ENCODE data around the gene TMX2.

DNA sequence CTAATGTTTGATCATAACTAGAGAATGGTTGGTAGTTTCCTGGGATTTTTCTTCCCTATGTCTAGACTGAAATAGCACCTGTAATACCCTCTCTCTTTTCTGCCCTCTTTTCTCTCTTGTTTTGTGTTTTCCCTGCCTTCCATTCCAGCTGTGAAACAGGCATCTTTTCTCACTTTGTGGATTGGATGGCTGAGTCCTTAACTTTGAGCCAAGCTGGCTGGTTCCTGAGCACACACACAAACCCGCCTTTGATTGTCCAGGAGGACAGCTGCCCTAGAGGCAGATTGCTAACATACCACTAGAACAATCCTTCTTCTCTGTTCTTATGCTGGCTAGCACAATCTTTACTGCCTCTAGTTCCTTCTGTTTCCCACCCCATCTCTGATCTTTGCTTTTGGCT is 66.9 kb downstream of the TMX2 start:
- no peak for TF ChIP-seq GATA3 (IDR thresholded peaks at IDR 0.05; ENCODE audit: low read depth, low read length)
- TF ChIP-seq GATA2 (IDR thresholded peaks at IDR 0.05; ENCODE audit: low read depth, low read length), result no peak

Measured in SH-SY5Y (cell line).